ENCODE measurements around the gene ZNF662.
"Not testable (repeated sequence)": the region's sequence is repeated elsewhere in the genome, so short reads cannot be mapped to it uniquely, and the experiment has no call there.

ZNF662 gene

DNA sequence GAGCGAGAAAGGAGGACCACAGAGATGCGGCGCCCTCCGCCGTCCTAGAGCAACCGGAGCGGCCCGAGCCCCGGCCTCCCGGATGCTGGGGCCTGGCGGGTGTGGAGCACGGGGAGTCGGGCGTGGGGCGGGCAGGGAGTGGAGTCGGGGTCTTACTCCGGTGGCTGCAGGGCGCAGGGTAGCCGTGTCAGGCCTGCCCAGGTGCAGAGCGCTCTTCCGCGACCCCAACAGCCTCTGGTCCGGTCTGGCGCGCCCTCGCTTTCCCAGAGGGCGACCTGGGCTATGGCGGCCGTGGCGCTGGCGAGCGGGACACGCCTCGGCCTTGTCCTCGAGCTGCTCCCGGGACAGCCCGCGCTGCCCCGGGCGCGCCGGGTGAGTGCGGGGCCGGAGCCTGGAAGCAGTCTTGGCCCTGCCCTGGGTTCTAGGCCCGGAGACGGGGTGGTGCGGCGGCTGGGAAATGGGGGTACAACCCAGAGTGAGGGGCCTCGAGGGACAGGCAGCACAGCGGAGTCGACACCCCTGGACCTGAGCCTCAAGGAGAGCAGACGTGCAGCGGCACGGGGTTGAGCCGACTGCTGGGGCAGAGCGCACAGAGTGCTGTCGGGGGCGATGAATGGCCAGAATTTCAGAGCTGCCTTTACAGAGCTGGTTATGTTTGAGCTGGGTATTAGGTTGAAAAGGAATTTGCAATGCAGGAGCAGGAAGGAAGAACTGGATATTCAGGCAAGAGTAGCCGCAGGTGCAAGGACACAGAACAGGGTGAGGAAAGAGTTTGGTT, at the start of gene ZNF662:
ZNF662 (plus strand) TSS at position 73 of the 778 bp plus-strand sequence. CDS start 1,973 bp downstream, outside the sequence.
- DNase-seq (ENCODE audit: low spot score) = no peak

DNA sequence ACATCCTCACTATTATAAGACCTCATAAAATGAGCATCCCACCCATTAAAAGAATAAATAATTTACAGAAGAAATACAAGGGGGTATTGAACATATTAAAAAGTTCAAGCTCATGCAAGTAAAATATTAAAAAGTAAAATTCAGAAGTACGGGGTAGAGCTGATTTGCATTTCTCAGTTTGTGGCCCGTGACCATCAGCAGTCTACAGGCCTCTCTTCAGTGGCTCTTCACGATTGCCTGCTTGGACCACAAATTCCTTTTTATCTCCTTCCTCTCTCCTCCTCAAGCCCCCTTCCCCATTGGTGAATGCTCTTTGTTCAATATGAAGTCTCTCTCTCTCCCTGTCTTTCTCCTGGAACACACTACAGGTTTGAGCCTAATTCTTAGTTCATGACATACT, 49.4 kb upstream of the ZNF662 start:
- no peak for DNase-seq (ENCODE audit: low spot score)

DNA sequence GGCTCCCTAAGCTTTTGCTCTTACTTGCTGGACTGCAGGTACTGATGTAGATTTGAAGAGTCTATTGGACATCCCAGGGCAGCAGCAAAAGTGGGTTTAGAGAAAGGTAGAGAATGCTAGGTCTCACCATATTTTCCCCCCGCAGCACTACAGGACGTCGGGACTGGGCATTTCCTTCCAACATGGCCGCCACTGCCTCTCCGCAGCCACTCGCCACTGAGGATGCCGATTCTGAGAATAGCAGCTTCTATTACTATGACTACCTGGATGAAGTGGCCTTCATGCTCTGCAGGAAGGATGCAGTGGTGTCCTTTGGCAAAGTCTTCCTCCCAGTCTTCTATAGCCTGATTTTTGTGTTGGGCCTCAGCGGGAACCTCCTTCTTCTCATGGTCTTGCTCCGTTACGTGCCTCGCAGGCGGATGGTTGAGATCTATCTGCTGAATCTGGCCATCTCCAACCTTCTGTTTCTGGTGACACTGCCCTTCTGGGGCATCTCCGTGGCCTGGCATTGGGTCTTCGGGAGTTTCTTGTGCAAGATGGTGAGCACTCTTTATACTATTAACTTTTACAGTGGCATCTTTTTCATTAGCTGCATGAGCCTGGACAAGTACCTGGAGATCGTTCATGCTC, 41.5 kb upstream of the ZNF662 start:
- DNase-seq (ENCODE audit: low spot score) = no peak

GRCh38 chr3:42865256-42865655, 40.7 kb upstream of the ZNF662 start:
- DNase-seq (ENCODE audit: low spot score) = no peak

- DNase-seq (ENCODE audit: low spot score) = no peak
Measured at GRCh38 chr3:42867138-42867537, 38.8 kb upstream of the ZNF662 start.

- no peak for DNase-seq (ENCODE audit: low spot score)
Measured at GRCh38 chr3:42868841-42869240, 37.1 kb upstream of the ZNF662 start.

DNA sequence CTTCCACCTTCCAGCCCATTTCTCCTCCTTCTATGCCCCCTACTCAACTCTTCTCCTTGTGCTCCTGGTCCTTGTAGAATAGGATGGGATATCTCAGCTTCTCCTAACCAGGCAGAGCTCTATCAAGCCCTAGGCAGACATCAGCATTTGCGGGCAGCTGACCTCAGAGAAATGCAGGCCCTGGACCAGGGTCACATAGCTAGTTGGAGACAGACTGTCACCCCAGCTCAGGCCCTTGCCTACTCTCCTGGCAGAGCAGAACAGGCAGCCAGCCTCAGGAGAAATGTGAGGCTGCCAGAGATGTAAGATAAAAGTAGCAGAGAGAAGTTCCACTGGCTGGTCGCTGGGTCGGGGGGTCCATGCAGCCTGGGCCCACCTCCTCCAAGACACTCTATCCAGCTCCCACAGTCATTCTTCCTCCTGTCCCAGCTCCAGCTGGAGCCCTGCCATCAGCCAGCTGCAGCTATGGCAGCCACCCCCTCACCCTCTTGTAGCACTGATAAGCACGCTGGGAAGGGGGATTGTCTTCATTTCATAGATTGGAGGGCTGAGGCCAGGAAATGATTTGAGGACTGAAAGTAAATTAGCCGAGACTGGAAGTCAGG, 34.2 kb upstream of the ZNF662 start:
- no peak for DNase-seq (ENCODE audit: low spot score)

GRCh38 chr3:42872718-42873117, 33.2 kb upstream of the ZNF662 start:
- DNase-seq (ENCODE audit: low spot score) = no peak

DNA sequence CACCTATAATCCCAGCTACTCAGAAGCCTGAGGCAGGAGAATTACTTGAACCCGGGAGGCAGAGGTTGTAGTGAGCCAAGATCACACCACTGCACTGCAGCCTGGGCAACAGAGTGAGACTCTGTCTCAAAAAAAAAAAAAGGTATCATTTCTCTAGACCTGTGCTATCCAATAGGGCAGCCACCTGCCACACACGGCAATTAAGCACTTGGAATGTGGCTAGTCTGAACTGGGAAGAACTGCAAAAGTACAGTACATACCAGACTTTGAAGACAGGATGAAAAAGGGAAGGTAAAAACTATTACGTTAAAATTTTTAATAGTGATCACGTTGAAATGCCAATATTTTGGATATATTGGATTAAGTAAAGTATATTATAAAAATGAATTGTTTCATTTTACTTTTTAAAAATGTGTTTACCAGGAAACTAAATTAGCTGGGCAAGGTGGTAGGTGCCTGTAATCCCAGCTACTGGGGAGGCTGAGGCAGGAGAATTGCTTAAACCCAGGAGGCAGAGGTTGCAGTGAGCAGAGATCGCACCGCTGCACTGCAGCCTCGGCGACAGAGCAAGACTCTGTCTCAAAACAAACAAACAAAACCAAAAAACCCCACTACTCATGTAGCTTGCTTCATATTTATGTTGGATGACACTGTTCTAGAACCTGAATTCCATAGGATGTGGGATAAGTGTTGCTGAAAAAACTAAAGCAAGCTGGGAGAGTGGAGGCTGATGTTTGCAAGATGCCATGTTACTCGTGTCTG, 32.5 kb upstream of the ZNF662 start:
- no peak for DNase-seq (ENCODE audit: low spot score)

- DNase-seq (ENCODE audit: low spot score) = no peak
Measured at GRCh38 chr3:42874749-42875148, 31.2 kb upstream of the ZNF662 start.

GRCh38 chr3:42875325-42876151, 30.4 kb upstream of the ZNF662 start, which contains the start of gene CYP8B1:
CYP8B1 (minus strand) TSS chr3:42875879; CDS start chr3:42875816, 63 bp downstream.
- no peak for DNase-seq (ENCODE audit: low spot score)

- DNase-seq (ENCODE audit: low spot score) = no peak
Measured at GRCh38 chr3:42876401-42876800, 29.5 kb upstream of the ZNF662 start.

DNA sequence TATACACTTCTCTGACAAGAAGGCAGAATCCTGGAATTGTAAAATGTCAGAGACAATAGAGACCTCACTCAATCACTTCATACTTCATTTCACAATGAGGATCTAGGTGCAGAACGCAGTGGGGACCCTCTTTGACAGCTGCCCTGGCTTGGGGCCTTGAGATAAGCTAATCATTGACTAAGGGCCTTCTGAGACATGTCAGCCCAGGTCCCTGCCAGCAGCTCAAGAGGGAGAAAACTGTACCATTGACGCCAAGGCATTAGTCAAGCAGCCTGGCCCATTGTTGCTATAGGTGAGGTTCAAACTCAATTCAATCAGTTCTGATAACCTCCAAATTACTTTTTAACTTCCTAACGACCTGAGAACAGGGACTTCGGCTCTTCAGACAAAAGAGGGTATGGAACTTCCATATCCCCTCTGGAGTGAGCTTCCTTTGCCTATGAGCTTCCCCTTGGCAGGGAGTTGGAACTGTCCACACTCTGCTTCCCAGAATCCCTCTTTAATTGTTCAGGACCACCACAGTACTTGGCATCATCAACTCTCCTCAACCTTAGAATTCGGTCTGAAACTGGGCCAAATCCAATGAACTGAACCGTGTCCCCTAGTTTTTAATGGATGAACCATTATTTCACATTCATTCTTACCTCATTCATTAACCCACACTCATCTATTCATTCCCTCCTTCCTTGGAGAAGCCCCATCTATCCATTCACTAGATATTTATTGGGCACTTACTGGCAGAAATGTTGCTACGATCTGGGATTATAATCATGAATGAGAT, 28.8 kb upstream of the ZNF662 start:
- no peak for DNase-seq (ENCODE audit: low spot score)

GRCh38 chr3:42877881-42878280, 28.1 kb upstream of the ZNF662 start:
- no peak for DNase-seq (ENCODE audit: low spot score)

- no peak for DNase-seq (ENCODE audit: low spot score)
Measured at GRCh38 chr3:42880183-42880582, 25.8 kb upstream of the ZNF662 start.

GRCh38 chr3:42880601-42881451, 25.1 kb upstream of the ZNF662 start:
- DNase-seq (ENCODE audit: low spot score) = peak; percentile 92

- DNase-seq (ENCODE audit: low spot score) = not testable (repeated sequence)
Measured at GRCh38 chr3:42883251-42883930, 22.6 kb upstream of the ZNF662 start.

GRCh38 chr3:42884324-42884723, 21.6 kb upstream of the ZNF662 start:
- DNase-seq (ENCODE audit: low spot score) = no peak

- DNase-seq (ENCODE audit: low spot score) = no peak
Measured at GRCh38 chr3:42886294-42886822, 19.6 kb upstream of the ZNF662 start.

All from germinal center (tissue), 1 donor.